CD4-positive, alpha-beta T cell treated with Interleukin-10 for 1 hour (primary cell): Measurements from ENCODE around the gene HHAT.
"Not testable (repeated sequence)": the region's sequence is repeated elsewhere in the genome, so short reads cannot be mapped to it uniquely, and the experiment has no call there.

Source experiments
- DNase-seq: peaks from one replicate; pipeline ENCODE4 v3.0.0-alpha.2; 2020

The HHAT gene

GRCh38 chr1:210400043-210400840 lies 71.5 kb downstream of the HHAT start:
- DNase-seq: peak; percentile 52

GRCh38 chr1:210402560-210402959 lies 73.9 kb downstream of the HHAT start:
- no peak for DNase-seq

- DNase-seq: no peak
Observed at GRCh38 chr1:210405316-210405715, 76.6 kb downstream of the HHAT start.

GRCh38 chr1:210406341-210406740 lies 77.6 kb downstream of the HHAT start:
- DNase-seq: not testable (repeated sequence)

GRCh38 chr1:210407207-210407886 lies 78.6 kb downstream of the HHAT start:
- DNase-seq: peak; percentile 68

GRCh38 chr1:210407887-210408252 lies 79.2 kb downstream of the HHAT start:
- no peak for DNase-seq

- no peak for DNase-seq
Observed at GRCh38 chr1:210412240-210412639, 83.5 kb downstream of the HHAT start.

GRCh38 chr1:210413951-210414350 lies 85.2 kb downstream of the HHAT start:
- DNase-seq: no peak

GRCh38 chr1:210415846-210416448 lies 87.2 kb downstream of the HHAT start:
- DNase-seq: no peak

- DNase-seq: no peak
Observed at GRCh38 chr1:210416681-210417080, 88.0 kb downstream of the HHAT start.

- no peak for DNase-seq
Observed at GRCh38 chr1:210417881-210418280, 89.2 kb downstream of the HHAT start.

GRCh38 chr1:210418863-210419650 lies 90.4 kb downstream of the HHAT start:
- no peak for DNase-seq

GRCh38 chr1:210426696-210427095 lies 98.0 kb downstream of the HHAT start:
- not testable (repeated sequence) for DNase-seq

- DNase-seq: no peak
Observed at GRCh38 chr1:210428696-210429095, 100.0 kb downstream of the HHAT start.

- DNase-seq: no peak
Observed at GRCh38 chr1:210434223-210434622, 105.5 kb downstream of the HHAT start.

GRCh38 chr1:210437111-210437510 lies 108.4 kb downstream of the HHAT start:
- DNase-seq: no peak

- DNase-seq: no peak
Observed at GRCh38 chr1:210437781-210438180, 109.1 kb downstream of the HHAT start.

- no peak for DNase-seq
Observed at GRCh38 chr1:210438928-210439841, 110.5 kb downstream of the HHAT start.

GRCh38 chr1:210440081-210440480 lies 111.4 kb downstream of the HHAT start:
- DNase-seq: no peak

- DNase-seq: no peak
Observed at GRCh38 chr1:210441028-210441427, 112.3 kb downstream of the HHAT start.

GRCh38 chr1:210445485-210445884 lies 116.8 kb downstream of the HHAT start:
- DNase-seq: no peak

- DNase-seq: no peak
Observed at GRCh38 chr1:210445931-210446330, 117.2 kb downstream of the HHAT start.
